CD4-positive, alpha-beta T cell treated with Interleukin-15 for 1 hour (primary cell): Measurements from ENCODE around the gene HYDIN.
"Not testable (repeated sequence)": the region's sequence is repeated elsewhere in the genome, so short reads cannot be mapped to it uniquely, and the experiment has no call there.

Experiments
- DNase-seq: peaks from one replicate; pipeline ENCODE4 v3.0.0-alpha.2; 2020

The HYDIN gene

GRCh38 chr16:71218306-71218963 is 12.1 kb downstream of the HYDIN start:
- no peak for DNase-seq

GRCh38 chr16:71217506-71217905 is 13.0 kb downstream of the HYDIN start:
- DNase-seq = no peak

GRCh38 chr16:71216714-71217113 is 13.8 kb downstream of the HYDIN start:
- DNase-seq = no peak

GRCh38 chr16:71214746-71215381 is 15.7 kb downstream of the HYDIN start:
- DNase-seq = no peak

GRCh38 chr16:71205482-71206131 is 24.9 kb downstream of the HYDIN start:
- no peak for DNase-seq

GRCh38 chr16:71203631-71204030 is 26.9 kb downstream of the HYDIN start:
- DNase-seq = no peak

GRCh38 chr16:71201556-71201955 is 29.0 kb downstream of the HYDIN start:
- no peak for DNase-seq

- no peak for DNase-seq
Observed at GRCh38 chr16:71201054-71201453, 29.5 kb downstream of the HYDIN start.

GRCh38 chr16:71198408-71198807 is 32.1 kb downstream of the HYDIN start:
- no peak for DNase-seq

- DNase-seq = no peak
Observed at GRCh38 chr16:71192387-71192786, 38.1 kb downstream of the HYDIN start.

GRCh38 chr16:71188956-71189712 is 41.4 kb downstream of the HYDIN start:
- no peak for DNase-seq

GRCh38 chr16:71185347-71185746 is 45.2 kb downstream of the HYDIN start:
- DNase-seq = no peak

GRCh38 chr16:71179569-71179968 is 51.0 kb downstream of the HYDIN start:
- no peak for DNase-seq

- DNase-seq = no peak
Observed at GRCh38 chr16:71172481-71173207, 57.9 kb downstream of the HYDIN start.

GRCh38 chr16:71161007-71161406 is 69.5 kb downstream of the HYDIN start:
- DNase-seq = not testable (repeated sequence)

GRCh38 chr16:71157278-71157677 is 73.2 kb downstream of the HYDIN start:
- not testable (repeated sequence) for DNase-seq

- not testable (repeated sequence) for DNase-seq
Observed at GRCh38 chr16:71153329-71153728, 77.2 kb downstream of the HYDIN start.

GRCh38 chr16:71151654-71152053 is 78.9 kb downstream of the HYDIN start:
- not testable (repeated sequence) for DNase-seq

GRCh38 chr16:71143246-71143645 is 87.3 kb downstream of the HYDIN start:
- not testable (repeated sequence) for DNase-seq

GRCh38 chr16:71110565-71110964 is 120.0 kb downstream of the HYDIN start:
- not testable (repeated sequence) for DNase-seq

GRCh38 chr16:71109656-71110208 is 120.8 kb downstream of the HYDIN start:
- not testable (repeated sequence) for DNase-seq

- not testable (repeated sequence) for DNase-seq
Observed at GRCh38 chr16:71105881-71106280, 124.6 kb downstream of the HYDIN start.
